ENCODE data around the gene KIAA0513. TPM values are rescaled to one million over a fixed set of nuclear protein-coding genes. Genes with fewer than 3 reads are reported as not detected.

Gene KIAA0513
- total and polyA plus RNA-seq, 2 donors (not counting 1 experiment from before 2014, with no cell fraction given), result 11.7 to 22.3 TPM

DNA sequence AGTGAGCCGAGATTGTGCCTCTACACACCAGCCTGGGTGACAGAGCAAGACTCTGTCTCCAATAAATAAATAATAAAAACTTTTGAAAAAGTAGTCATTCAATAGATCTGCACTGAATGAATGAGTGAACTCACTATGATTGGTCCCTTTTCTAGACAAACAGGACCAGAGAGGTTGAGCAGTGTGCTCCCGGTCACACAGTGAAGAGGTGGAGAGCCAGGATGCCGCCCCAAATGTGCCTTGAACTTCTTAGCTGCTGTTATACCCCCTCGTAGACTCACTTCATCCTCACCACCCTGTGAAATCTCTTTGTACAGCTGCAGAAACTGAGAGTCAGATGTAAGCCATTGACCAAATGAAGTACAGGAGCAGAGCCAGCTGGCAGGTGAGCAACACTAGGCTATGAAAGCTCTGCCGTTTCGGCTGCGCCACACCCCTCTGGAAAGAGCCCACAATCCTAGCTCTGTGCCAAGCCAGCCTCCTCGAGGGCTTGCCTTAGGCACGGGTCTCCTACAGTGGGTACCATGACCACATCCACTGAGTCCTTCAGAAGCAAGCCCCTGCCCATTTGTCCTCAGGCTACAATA, 7.8 kb upstream of the KIAA0513 start:
- no peaks in the 10 kb centered on the region for H4K20me1 ChIP-seq (ENCODE audit: control insufficient read depth, extremely low read depth, insufficient read depth, low read length)
- no peaks in the 10 kb centered on the region for H3K4me1 ChIP-seq (ENCODE audit: control insufficient read depth, extremely low read depth, insufficient read depth, low read length)
- H3K4me2 ChIP-seq (ENCODE audit: extremely low read depth, insufficient read depth, low read length), result no peak overlapping the region
- TF ChIP-seq EZH2 (IDR thresholded peaks at IDR 0.05; ENCODE audit: low read length, missing control alignments), result no peak
- TF ChIP-seq, protein P1, sequence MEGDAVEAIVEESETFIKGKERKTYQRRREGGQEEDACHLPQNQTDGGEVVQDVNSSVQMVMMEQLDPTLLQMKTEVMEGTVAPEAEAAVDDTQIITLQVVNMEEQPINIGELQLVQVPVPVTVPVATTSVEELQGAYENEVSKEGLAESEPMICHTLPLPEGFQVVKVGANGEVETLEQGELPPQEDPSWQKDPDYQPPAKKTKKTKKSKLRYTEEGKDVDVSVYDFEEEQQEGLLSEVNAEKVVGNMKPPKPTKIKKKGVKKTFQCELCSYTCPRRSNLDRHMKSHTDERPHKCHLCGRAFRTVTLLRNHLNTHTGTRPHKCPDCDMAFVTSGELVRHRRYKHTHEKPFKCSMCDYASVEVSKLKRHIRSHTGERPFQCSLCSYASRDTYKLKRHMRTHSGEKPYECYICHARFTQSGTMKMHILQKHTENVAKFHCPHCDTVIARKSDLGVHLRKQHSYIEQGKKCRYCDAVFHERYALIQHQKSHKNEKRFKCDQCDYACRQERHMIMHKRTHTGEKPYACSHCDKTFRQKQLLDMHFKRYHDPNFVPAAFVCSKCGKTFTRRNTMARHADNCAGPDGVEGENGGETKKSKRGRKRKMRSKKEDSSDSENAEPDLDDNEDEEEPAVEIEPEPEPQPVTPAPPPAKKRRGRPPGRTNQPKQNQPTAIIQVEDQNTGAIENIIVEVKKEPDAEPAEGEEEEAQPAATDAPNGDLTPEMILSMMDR (conservative IDR thresholded peaks at IDR 0.05 in 1 of 2, IDR thresholded peaks at IDR 0.05 in 1 of 2; ENCODE audit: low read depth in 1 of 2, low read length in 2 of 2), result no peak
- H3K36me3 ChIP-seq (ENCODE audit: control insufficient read depth, insufficient read depth, low read length), result no peaks in the 10 kb centered on the region
- no peak overlapping the region for H3K4me3 ChIP-seq (replicated peaks in 1 of 4; ENCODE audit: control extremely low read depth in 1 of 4, insufficient read depth in 1 of 4, low read depth in 3 of 4, low read length in 4 of 4)
- H3K79me2 ChIP-seq (ENCODE audit: control insufficient read depth, insufficient read depth, low read length), result no peaks in the 10 kb centered on the region
- H3K9ac ChIP-seq (ENCODE audit: insufficient read depth, low read length), result no peak overlapping the region
- H3K27ac ChIP-seq (ENCODE audit: insufficient read depth, low read length), result no peak overlapping the region
- H3K9me3 ChIP-seq (ENCODE audit: control insufficient read depth, insufficient read depth, low read depth, low read length), result no peaks in the 10 kb centered on the region
- H2AFZ ChIP-seq (ENCODE audit: low read length), result no peak overlapping the region
- H3K27me3 ChIP-seq (ENCODE audit: control insufficient read depth, insufficient read depth, low read length), result no peaks in the 10 kb centered on the region
- no peak for DNase-seq (ENCODE audit: low read depth in 2 of 2)

DNA sequence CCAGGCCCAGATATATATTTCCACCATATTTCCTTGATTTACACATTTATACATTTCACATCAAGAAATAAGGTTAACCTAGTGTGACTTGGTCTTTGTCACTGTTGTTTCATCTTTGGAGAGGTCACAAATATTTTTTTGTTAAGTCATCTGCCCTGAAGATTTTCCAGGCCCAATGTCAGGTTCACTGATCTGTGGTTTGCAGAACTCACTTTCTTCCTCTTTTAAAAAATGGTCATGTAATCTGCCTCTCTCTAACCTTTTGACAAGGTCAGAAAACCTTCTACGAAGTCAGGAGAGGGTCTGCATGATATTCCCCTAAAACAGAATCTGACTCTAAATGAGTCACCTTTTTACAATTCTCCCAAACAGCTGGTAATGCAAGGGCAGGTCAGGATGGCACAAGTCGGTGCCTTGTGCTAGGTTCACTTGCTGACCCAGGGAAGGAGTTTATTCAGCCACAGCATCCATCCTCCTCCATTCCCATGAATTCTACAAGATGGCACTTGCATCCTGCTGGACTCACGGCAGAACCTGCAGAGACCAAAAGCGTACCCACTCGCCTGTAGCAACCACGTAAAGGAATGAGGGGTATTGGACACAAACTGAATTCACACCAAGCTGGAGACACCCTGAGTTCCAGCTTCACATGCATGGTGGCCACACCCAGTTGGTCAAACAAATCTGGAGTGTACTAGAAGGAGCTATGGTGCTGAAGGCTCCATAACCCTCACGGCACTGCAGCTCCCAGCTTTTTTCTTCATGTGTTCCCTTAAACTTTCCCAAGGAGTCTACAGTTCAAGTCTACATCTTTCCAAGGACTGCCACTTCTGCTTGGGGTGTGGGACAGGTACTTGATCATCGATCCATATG, 1.6 kb upstream of the KIAA0513 start:
- Histone ChIP-seq H3K4me3 (replicated peaks in 1 of 4; ENCODE audit: control extremely low read depth in 1 of 4, insufficient read depth in 1 of 4, low read depth in 3 of 4, low read length in 4 of 4) (no peak overlapping the region), H3K4me2 (ENCODE audit: extremely low read depth, insufficient read depth, low read length) (peak overlapping the region; percentile 94), H4K20me1 (ENCODE audit: control insufficient read depth, extremely low read depth, insufficient read depth, low read length) (no peaks in the 10 kb centered on the region), H3K79me2 (ENCODE audit: control insufficient read depth, insufficient read depth, low read length) (no peaks in the 10 kb centered on the region), H3K9me3 (ENCODE audit: control insufficient read depth, insufficient read depth, low read depth, low read length) (no peaks in the 10 kb centered on the region), H2AFZ (ENCODE audit: low read length) (no peak overlapping the region), H3K27me3 (ENCODE audit: control insufficient read depth, insufficient read depth, low read length) (no peaks in the 10 kb centered on the region), H3K9ac (ENCODE audit: insufficient read depth, low read length) (no peak overlapping the region), H3K27ac (ENCODE audit: insufficient read depth, low read length) (no peak overlapping the region), H3K36me3 (ENCODE audit: control insufficient read depth, insufficient read depth, low read length) (no peaks in the 10 kb centered on the region), H3K4me1 (ENCODE audit: control insufficient read depth, extremely low read depth, insufficient read depth, low read length) (peaks cover 13% of the 10 kb centered on the region)
- TF ChIP-seq EZH2 (IDR thresholded peaks at IDR 0.05; ENCODE audit: low read length, missing control alignments), result no peak
- TF ChIP-seq, protein P1 (conservative IDR thresholded peaks at IDR 0.05 in 1 of 2, IDR thresholded peaks at IDR 0.05 in 1 of 2; ENCODE audit: low read depth in 1 of 2, low read length in 2 of 2), result no peak
- DNase-seq (ENCODE audit: low read depth in 2 of 2), result no peak

DNA sequence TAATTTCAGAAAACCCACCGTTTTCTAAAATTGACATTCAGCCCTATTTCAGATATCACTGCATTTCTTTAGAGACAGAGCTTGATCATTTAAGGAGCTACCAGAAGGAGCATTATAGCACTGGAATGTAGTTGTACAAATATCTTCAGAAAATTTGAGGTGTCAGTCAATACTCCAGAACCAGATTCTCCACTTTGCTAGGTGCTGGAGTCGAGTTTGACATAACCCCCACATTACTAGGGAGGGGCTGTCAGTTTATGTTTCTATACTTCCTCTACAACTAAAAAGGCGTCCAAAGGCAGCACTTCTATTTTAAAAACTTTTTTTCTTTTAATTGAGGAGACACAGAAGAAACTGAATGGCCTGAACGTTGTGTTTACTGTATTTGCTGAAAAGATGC, 892 bp upstream of the KIAA0513 start:
- H3K9ac ChIP-seq (ENCODE audit: insufficient read depth, low read length), result no peak overlapping the region
- H3K4me1 ChIP-seq (ENCODE audit: control insufficient read depth, extremely low read depth, insufficient read depth, low read length), result peaks cover 13% of the 10 kb centered on the region
- H3K4me2 ChIP-seq (ENCODE audit: extremely low read depth, insufficient read depth, low read length), result peak overlapping the region; percentile 94
- no peaks in the 10 kb centered on the region for H4K20me1 ChIP-seq (ENCODE audit: control insufficient read depth, extremely low read depth, insufficient read depth, low read length)
- TF ChIP-seq EZH2 (IDR thresholded peaks at IDR 0.05; ENCODE audit: low read length, missing control alignments), result no peak
- TF ChIP-seq, protein P1 (conservative IDR thresholded peaks at IDR 0.05 in 1 of 2, IDR thresholded peaks at IDR 0.05 in 1 of 2; ENCODE audit: low read depth in 1 of 2, low read length in 2 of 2), result no peak
- no peak overlapping the region for H2AFZ ChIP-seq (ENCODE audit: low read length)
- no peaks in the 10 kb centered on the region for H3K79me2 ChIP-seq (ENCODE audit: control insufficient read depth, insufficient read depth, low read length)
- H3K4me3 ChIP-seq (replicated peaks in 1 of 4; ENCODE audit: control extremely low read depth in 1 of 4, insufficient read depth in 1 of 4, low read depth in 3 of 4, low read length in 4 of 4), result peak overlapping the region; percentile 80 to 88 (median 86)
- DNase-seq (ENCODE audit: low read depth in 2 of 2), result no peak
- no peaks in the 10 kb centered on the region for H3K27me3 ChIP-seq (ENCODE audit: control insufficient read depth, insufficient read depth, low read length)
- H3K27ac ChIP-seq (ENCODE audit: insufficient read depth, low read length), result peak overlapping the region; percentile 83
- H3K36me3 ChIP-seq (ENCODE audit: control insufficient read depth, insufficient read depth, low read length), result no peaks in the 10 kb centered on the region
- no peaks in the 10 kb centered on the region for H3K9me3 ChIP-seq (ENCODE audit: control insufficient read depth, insufficient read depth, low read depth, low read length)

Measured in fibroblast of lung (primary cell).